PC-9 (cell line): ENCODE measurements around the gene WASL. TPM values are rescaled to one million over a fixed set of nuclear protein-coding genes. Genes with fewer than 3 reads are reported as not detected.

Experiments
- BruUV-seq: library from RNA; stranded (reverse); fragments of 400-500 nt; replicated peaks from 2 replicates; lab custom pipeline; 2021; lab: Mats Ljungman, UMichigan
- CTCF ChIA-PET: fragments of 300-600 bp; sonication (Branson Sonifier 250); formaldehyde crosslinking; loops from one replicate; lab custom pipeline; 2022; ENCODE audit warnings: antibody characterized with exemption; lab: Charles Lee
- POLR2A ChIA-PET: fragments of 300-600 bp; sonication (Branson Sonifier 250); formaldehyde crosslinking; loops from one replicate; lab custom pipeline; 2022; ENCODE audit warnings: antibody characterized with exemption; ENCODE audit not compliant: unreplicated experiment; lab: Charles Lee
- DNase-seq, 2 experiments: peaks; one replicate each; pipeline versions ENCODE4 v3.0.0 to v3.0.0-alpha.2; 2015 to 2022; ENCODE audit warnings: mixed read lengths in 1 of 2
- H2AFZ ChIP-seq: fragments of 200-600 bp; sonication (generic); 2 replicates; pipeline ENCODE4 v1.8.1; 2017; ENCODE audit warnings: antibody characterized with exemption
- H3F3A ChIP-seq: fragments of 200-600 bp; sonication (generic); 2 replicates; pipeline ENCODE4 v1.8.1; 2017; ENCODE audit warnings: antibody characterized with exemption, mild to moderate bottlenecking, low read depth; ENCODE audit not compliant: insufficient read depth
- H3K27ac ChIP-seq: fragments of 200-600 bp; sonication (generic); 2 replicates; pipeline ENCODE4 v1.6.1; 2016; ENCODE audit warnings: mixed run types
- H3K27me3 ChIP-seq: fragments of 200-600 bp; sonication (generic); 2 replicates; pipeline ENCODE4 v1.6.1; 2016; ENCODE audit warnings: low read depth, mixed run types; ENCODE audit not compliant: insufficient read depth
- H3K36me3 ChIP-seq: fragments of 200-600 bp; sonication (generic); 2 replicates; pipeline ENCODE4 v1.6.1; 2016; ENCODE audit warnings: low read depth, mixed run types
- H3K4me1 ChIP-seq: fragments of 200-600 bp; sonication (generic); replicated peaks from 2 replicates; pipeline ENCODE4 v1.6.1; 2016; ENCODE audit warnings: mixed run types; ENCODE audit not compliant: insufficient read depth
- H3K4me2 ChIP-seq: fragments of 200-600 bp; sonication (generic); 2 replicates; pipeline ENCODE4 v1.6.1; 2017; ENCODE audit warnings: mixed run types
- H3K4me3 ChIP-seq: fragments of 200-600 bp; sonication (generic); 2 replicates; pipeline ENCODE4 v1.6.1; 2016; ENCODE audit warnings: mixed run types
- H3K79me2 ChIP-seq: fragments of 200-600 bp; sonication (generic); 2 replicates; pipeline ENCODE4 v1.6.1; 2017; ENCODE audit warnings: low read depth, mixed run types
- H3K9me2 ChIP-seq: fragments of 200-600 bp; sonication (generic); 2 replicates; pipeline ENCODE4 v1.8.1; 2017; ENCODE audit warnings: mild to moderate bottlenecking; ENCODE audit not compliant: insufficient read depth
- H3K9me3 ChIP-seq: fragments of 200-600 bp; sonication (generic); 2 replicates; pipeline ENCODE4 v1.8.1; 2016; ENCODE audit warnings: low read depth; ENCODE audit not compliant: insufficient read depth
- H4K20me1 ChIP-seq: fragments of 200-600 bp; sonication (generic); 2 replicates; pipeline ENCODE4 v1.8.1; 2017; ENCODE audit not compliant: insufficient read depth
- CTCF ChIP-seq: fragments of 200-600 bp; sonication (generic); conservative IDR thresholded peaks from 2 replicates; pipeline ENCODE4 v1.6.1; 2017; ENCODE audit warnings: mixed run types, antibody characterized with exemption, mild to moderate bottlenecking, moderate library complexity
- EZH2 ChIP-seq: fragments of 200-600 bp; sonication (generic); IDR thresholded peaks from 2 replicates; pipeline ENCODE4 v1.8.0; 2017; ENCODE audit warnings: antibody characterized with exemption, low read depth
- intact Hi-C: fragments of 100-400 bp; cut with micrococcal nuclease; formaldehyde crosslinking; loops from one replicate; pipeline ENCODE4 v1.10.0; 2022; ENCODE audit not compliant: unreplicated experiment
- total RNA-seq: library from RNA; stranded (reverse); gene quantifications from 2 replicates; pipeline ENCODE4 v1.2.3, GENCODE V29; 2021

Gene WASL
- total RNA-seq, 1 experiment from 2014 or later, result 40.3 TPM

- H3K36me3 ChIP-seq, result no peaks in the 10 kb centered on the region
- H2AFZ ChIP-seq, result no peak overlapping the region
- TF ChIP-seq EZH2 (no peak), CTCF (no peak)
- H3F3A ChIP-seq, result no peaks in the 10 kb centered on the region
- no peaks in the 10 kb centered on the region for H3K4me1 ChIP-seq
- H3K27ac ChIP-seq, result no peak overlapping the region
- POLR2A ChIA-PET, result no interaction called here
- no TSS peak for BruUV-seq
- no peaks in the 10 kb centered on the region for H3K79me2 ChIP-seq
- H3K9me3 ChIP-seq, result no peaks in the 10 kb centered on the region
- no peak overlapping the region for H3K4me3 ChIP-seq
- no peak for DNase-seq
- intact Hi-C loops, result no loop called here
- no peaks in the 10 kb centered on the region for H3K27me3 ChIP-seq
- no peaks in the 10 kb centered on the region for H4K20me1 ChIP-seq
- no peak overlapping the region for H3K4me2 ChIP-seq
- CTCF ChIA-PET, result no interaction called here
- no peaks in the 10 kb centered on the region; the same call in 1 of the 2 replicates for H3K9me2 ChIP-seq
Measured at GRCh38 chr7:123761729-123762128, 12.9 kb upstream of the WASL start.

GRCh38 chr7:123757095-123757494 is 8.3 kb upstream of the WASL start:
- H3K27me3 ChIP-seq, result no peaks in the 10 kb centered on the region
- no peak overlapping the region; the same call in 1 of the 2 replicates for H2AFZ ChIP-seq
- 0 out of 2 replicates have a peak, but pooled peaks cover 3% of the 10 kb centered on the region for H3F3A ChIP-seq
- intact Hi-C loops, result no loop called here
- ChIA-PET CTCF (no interaction called here), POLR2A (no interaction called here)
- H3K27ac ChIP-seq, result no peak overlapping the region
- H3K4me2 ChIP-seq, result no peak overlapping the region
- no peaks in the 10 kb centered on the region for H3K9me3 ChIP-seq
- no peaks in the 10 kb centered on the region for H3K36me3 ChIP-seq
- H3K4me3 ChIP-seq, result no peak overlapping the region
- H3K79me2 ChIP-seq, result no peaks in the 10 kb centered on the region
- peaks cover 4% of the 10 kb centered on the region for H3K9me2 ChIP-seq
- no peak for DNase-seq
- peaks cover 9% of the 10 kb centered on the region for H3K4me1 ChIP-seq
- TF ChIP-seq EZH2 (no peak), CTCF (no peak)
- BruUV-seq, result no TSS peak
- H4K20me1 ChIP-seq, result no peaks in the 10 kb centered on the region

- Histone ChIP-seq H3K27me3 (no peaks in the 10 kb centered on the region), H3K27ac (no peak overlapping the region), H3K4me3 (no peak overlapping the region), H4K20me1 (no peaks in the 10 kb centered on the region), H3F3A (peaks cover 6% of the 10 kb centered on the region; the same call in 1 of the 2 replicates), H3K4me1 (peaks cover 18% of the 10 kb centered on the region), H3K4me2 (no peak overlapping the region), H3K9me3 (no peaks in the 10 kb centered on the region), H2AFZ (no peak overlapping the region), H3K9me2 (peaks cover 4% of the 10 kb centered on the region), H3K79me2 (peaks cover 9% of the 10 kb centered on the region), H3K36me3 (no peaks in the 10 kb centered on the region)
- intact Hi-C loops, result no loop called here
- DNase-seq, result no peak
- ChIA-PET POLR2A (no interaction called here), CTCF (interaction anchor here (0.8 kb wide), 1 partner anchor 1304 kb away, joined by 3 read pairs; no protein-coding TSS in a partner anchor)
- BruUV-seq, result no TSS peak
- no peak for TF ChIP-seq EZH2
- no peak for TF ChIP-seq CTCF
Measured at GRCh38 chr7:123755338-123755737, 6.5 kb upstream of the WASL start.
